Trophoblast cell (in vitro differentiated cells and primary cell): ENCODE measurements around the gene MACROH2A1.

ENCODE experiments used
- DNase-seq, 2 donors: peaks; one replicate each; pipeline ENCODE4 v3.0.0-alpha.2; 2016
- H2AFZ ChIP-seq: 2 replicates; pipeline ENCODE4 v1.6.1; 2013; ENCODE audit warnings: low read length, moderate library complexity, mild to moderate bottlenecking; ENCODE audit not compliant: insufficient read depth, poor library complexity
- H2AK5ac ChIP-seq: 2 replicates; pipeline ENCODE4 v1.6.1; 2013; ENCODE audit warnings: mild to moderate bottlenecking, low read length
- H2BK120ac ChIP-seq: 2 replicates; pipeline ENCODE4 v1.6.1; 2013; ENCODE audit warnings: low read length, mild to moderate bottlenecking, moderate library complexity; ENCODE audit not compliant: insufficient read depth, poor library complexity
- H2BK12ac ChIP-seq: 2 replicates; pipeline ENCODE4 v1.6.1; 2013; ENCODE audit warnings: mild to moderate bottlenecking, low read length, moderate library complexity
- H2BK5ac ChIP-seq: 2 replicates; pipeline ENCODE4 v1.6.1; 2013; ENCODE audit warnings: low read length, low read depth, moderate library complexity, mild to moderate bottlenecking; ENCODE audit not compliant: poor library complexity
- H3K14ac ChIP-seq: 2 replicates; pipeline ENCODE4 v1.6.1; 2013; ENCODE audit warnings: mild to moderate bottlenecking, low read length
- H3K18ac ChIP-seq: 2 replicates; pipeline ENCODE4 v1.6.1; 2013; ENCODE audit warnings: mild to moderate bottlenecking, low read length
- H3K23ac ChIP-seq: 2 replicates; pipeline ENCODE4 v1.6.1; 2013; ENCODE audit warnings: low read length
- H3K27ac ChIP-seq: 2 replicates; pipeline ENCODE4 v1.5.1; 2013; ENCODE audit warnings: low read depth, mild to moderate bottlenecking, inconsistent platforms, low read length, moderate library complexity
- H3K27me3 ChIP-seq: 2 replicates; pipeline ENCODE4 v1.6.1; 2013; ENCODE audit warnings: inconsistent platforms, mild to moderate bottlenecking, low read length, moderate library complexity; ENCODE audit not compliant: insufficient read depth
- H3K36me3 ChIP-seq, 2 experiments: 1 replicate in 1 of 2; 2 replicates in 1 of 2; pipeline ENCODE4 v1.6.1; 2013; ENCODE audit warnings: low read length in 2 of 2, mild to moderate bottlenecking in 2 of 2, moderate library complexity in 1 of 2; ENCODE audit not compliant: insufficient read depth in 2 of 2, control insufficient read depth in 1 of 2
- H3K4ac ChIP-seq: 2 replicates; pipeline ENCODE4 v1.6.1; 2013; ENCODE audit warnings: low read depth, mild to moderate bottlenecking, low read length, moderate library complexity
- H3K4me1 ChIP-seq, 2 experiments: 1 replicate in 1 of 2; 2 replicates in 1 of 2; pipeline ENCODE4 v1.6.1; 2013; ENCODE audit warnings: low read length in 2 of 2, mild to moderate bottlenecking in 2 of 2, moderate library complexity in 1 of 2; ENCODE audit not compliant: insufficient read depth in 2 of 2, control insufficient read depth in 1 of 2
- H3K4me2 ChIP-seq: 2 replicates; pipeline ENCODE4 v1.6.1; 2013; ENCODE audit warnings: inconsistent platforms, mild to moderate bottlenecking, low read length, moderate library complexity
- H3K4me3 ChIP-seq: 2 replicates; pipeline ENCODE4 v1.5.1; 2013; ENCODE audit warnings: mild to moderate bottlenecking, low read depth, low read length, inconsistent platforms
- H3K79me1 ChIP-seq: one replicate; pipeline ENCODE4 v1.6.1; 2013; ENCODE audit warnings: low read length
- H3K79me2 ChIP-seq: 2 replicates; pipeline ENCODE4 v1.6.1; 2013; ENCODE audit warnings: low read length, mild to moderate bottlenecking; ENCODE audit not compliant: control insufficient read depth, insufficient read depth, poor library complexity
- H3K9ac ChIP-seq: 2 replicates; pipeline ENCODE4 v1.6.1; 2013; ENCODE audit warnings: mild to moderate bottlenecking, low read length
- H3K9me3 ChIP-seq: 2 replicates; pipeline ENCODE4 v1.6.1; 2013; ENCODE audit warnings: low read depth, mild to moderate bottlenecking, control low read depth, inconsistent platforms, low read length; ENCODE audit not compliant: insufficient read depth
- H4K12ac ChIP-seq: 2 replicates; pipeline ENCODE4 v1.6.1; 2013; ENCODE audit warnings: low read depth, mild to moderate bottlenecking, low read length, moderate library complexity
- H4K8ac ChIP-seq: 2 replicates; pipeline ENCODE4 v1.6.1; 2013; ENCODE audit warnings: low read depth, mild to moderate bottlenecking, low read length, moderate library complexity
- H4K91ac ChIP-seq: one replicate; pipeline ENCODE4 v1.6.1; 2013; ENCODE audit warnings: low read depth, mild to moderate bottlenecking, low read length, moderate library complexity
- WGBS: extraction: QIAGEN DNeasy Blood & Tissue Kit; methylation state at CpG from one replicate; pipeline ENCODE4 v1.1.7; 2013; ENCODE audit warnings: missing lambda C conversion rate; ENCODE audit not compliant: insufficient read length, insufficient coverage; ENCODE audit errors: extremely low coverage; 5-methylcytosine and 5-hydroxymethylcytosine counted together

The MACROH2A1 gene

DNA sequence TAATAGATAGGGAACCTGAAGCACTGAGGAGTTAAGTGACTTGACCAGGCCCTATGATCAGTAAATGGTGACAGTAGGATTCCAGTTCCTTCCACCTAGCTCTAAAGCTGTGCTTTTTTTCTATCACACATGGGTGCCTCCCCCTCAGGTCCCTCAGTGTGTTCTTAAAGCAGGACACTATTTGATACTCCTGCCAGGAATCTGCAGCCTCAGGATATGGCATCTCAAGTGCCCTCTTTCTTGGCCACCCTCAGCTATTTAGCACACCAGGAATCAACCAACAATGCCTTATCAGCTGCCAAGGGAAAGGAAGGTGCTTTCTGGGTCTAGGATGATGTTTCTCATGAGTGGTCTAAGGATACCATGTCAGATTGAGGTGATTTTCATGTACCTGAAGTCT lies 49.1 kb downstream of the MACROH2A1 start:
- Histone ChIP-seq H4K91ac (no peak overlapping the region), H3K9me3 (no peaks in the 10 kb centered on the region), H3K14ac (no peak overlapping the region), H4K12ac (no peak overlapping the region), H3K27me3 (no peaks in the 10 kb centered on the region), H3K4me3 (no peak overlapping the region), H3K23ac (no peak overlapping the region), H2BK12ac (no peak overlapping the region), H3K4me2 (no peak overlapping the region), H3K79me1 (peaks cover 2% of the 10 kb centered on the region), H3K18ac (no peak overlapping the region), H3K4me1 (peaks cover 0 to 11% of the 10 kb centered on the region in 2 experiments), H4K8ac (no peak overlapping the region), H3K9ac (no peak overlapping the region), H2AK5ac (no peak overlapping the region), H3K79me2 (no peaks in the 10 kb centered on the region), H3K27ac (no peak overlapping the region), H2BK120ac (no peak overlapping the region), H2AFZ (no peak overlapping the region), H2BK5ac (no peak overlapping the region), H3K4ac (no peak overlapping the region), H3K36me3 (peaks cover 27 to 50% of the 10 kb centered on the region in 2 experiments)
- no peak for DNase-seq

- H3K14ac ChIP-seq, result no peak overlapping the region
- no peak overlapping the region for H4K8ac ChIP-seq
- no peak overlapping the region for H4K91ac ChIP-seq
- no peak overlapping the region for H3K27ac ChIP-seq
- H3K9ac ChIP-seq, result no peak overlapping the region
- H3K27me3 ChIP-seq, result no peaks in the 10 kb centered on the region
- no peak for DNase-seq
- no peak overlapping the region for H4K12ac ChIP-seq
- no peak overlapping the region for H3K4ac ChIP-seq
- peaks cover 0 to 11% of the 10 kb centered on the region in 2 experiments for H3K4me1 ChIP-seq
- H2AFZ ChIP-seq, result no peak overlapping the region
- peaks cover 29 to 46% of the 10 kb centered on the region in 2 experiments for H3K36me3 ChIP-seq
- no CpG with 5 or more reads among the region's 1 CpG for WGBS
- H2BK5ac ChIP-seq, result no peak overlapping the region
- H3K4me2 ChIP-seq, result no peak overlapping the region
- H3K79me1 ChIP-seq, result peaks cover 2% of the 10 kb centered on the region
- no peak overlapping the region for H2BK120ac ChIP-seq
- no peak overlapping the region for H2AK5ac ChIP-seq
- H3K18ac ChIP-seq, result no peak overlapping the region
- H3K4me3 ChIP-seq, result no peak overlapping the region
- H2BK12ac ChIP-seq, result no peak overlapping the region
- H3K79me2 ChIP-seq, result no peaks in the 10 kb centered on the region
- H3K23ac ChIP-seq, result no peak overlapping the region
- no peaks in the 10 kb centered on the region for H3K9me3 ChIP-seq
Measured at GRCh38 chr5:135349451-135349850, 49.6 kb downstream of the MACROH2A1 start.

- Histone ChIP-seq H3K14ac (no peak overlapping the region), H2AK5ac (no peak overlapping the region), H3K79me2 (no peaks in the 10 kb centered on the region), H2BK12ac (no peak overlapping the region), H2BK120ac (no peak overlapping the region), H3K4me3 (no peak overlapping the region), H2BK5ac (no peak overlapping the region), H3K23ac (no peak overlapping the region), H4K91ac (no peak overlapping the region), H4K12ac (no peak overlapping the region), H4K8ac (no peak overlapping the region), H3K18ac (no peak overlapping the region), H3K79me1 (peaks cover 2% of the 10 kb centered on the region), H3K9ac (no peak overlapping the region), H3K9me3 (no peaks in the 10 kb centered on the region), H3K4ac (no peak overlapping the region), H3K27me3 (no peaks in the 10 kb centered on the region), H2AFZ (no peak overlapping the region), H3K4me2 (no peak overlapping the region), H3K4me1 (peaks cover 0 to 11% of the 10 kb centered on the region in 2 experiments), H3K36me3 (peaks cover 28 to 47% of the 10 kb centered on the region in 2 experiments), H3K27ac (no peak overlapping the region)
- no CpG with 5 or more reads among the region's 1 CpG for WGBS
- no peak for DNase-seq
Measured at GRCh38 chr5:135348918-135349317, 50.1 kb downstream of the MACROH2A1 start.

DNA sequence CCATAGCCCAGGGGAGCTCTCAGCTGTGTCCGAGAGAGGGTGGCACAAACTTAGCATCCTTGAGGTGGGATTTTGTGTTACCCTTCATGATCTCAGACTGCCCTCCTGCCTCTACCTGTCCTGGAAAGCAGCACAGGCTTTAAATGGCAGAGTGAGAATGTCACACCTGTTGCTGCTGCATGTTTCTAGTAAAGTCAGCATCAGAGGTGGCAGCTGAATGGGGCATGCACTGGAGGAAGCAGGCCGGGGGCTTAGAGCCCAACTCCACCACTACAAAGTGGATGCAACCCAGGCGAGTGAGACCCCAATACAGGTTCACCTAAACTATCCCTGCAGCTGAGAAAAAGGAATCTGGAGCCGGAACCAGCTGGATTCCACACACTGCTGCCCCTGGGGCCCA lies 51.6 kb downstream of the MACROH2A1 start:
- Histone ChIP-seq H3K27me3 (no peaks in the 10 kb centered on the region), H2AK5ac (no peak overlapping the region), H3K23ac (no peak overlapping the region), H3K4me2 (no peak overlapping the region), H3K9me3 (no peaks in the 10 kb centered on the region), H3K79me1 (peaks cover 2% of the 10 kb centered on the region), H2BK5ac (no peak overlapping the region), H3K4me1 (peaks cover 0 to 11% of the 10 kb centered on the region in 2 experiments), H3K4me3 (no peak overlapping the region), H2AFZ (no peak overlapping the region), H3K36me3 (peaks cover 31 to 49% of the 10 kb centered on the region in 2 experiments), H2BK120ac (no peak overlapping the region), H3K27ac (no peak overlapping the region), H3K9ac (no peak overlapping the region), H4K8ac (peak overlapping the region; percentile 13), H3K14ac (peak overlapping the region; percentile 6), H4K12ac (no peak overlapping the region), H2BK12ac (peak overlapping the region; percentile 28), H3K79me2 (no peaks in the 10 kb centered on the region), H3K4ac (peak overlapping the region; percentile 13), H4K91ac (no peak overlapping the region), H3K18ac (no peak overlapping the region)
- no peak for DNase-seq
- WGBS, result no CpG with 5 or more reads among the region's 4 CpGs
